HepG2 (cell line): ENCODE data around the gene HLA-DMB. TPM values are rescaled to one million over a fixed set of nuclear protein-coding genes. Genes with fewer than 3 reads are reported as not detected.

ENCODE experiments used
- ATAC-seq: fragments of 200-7000 bp; cut with Tn5 transposase; 3 replicates; pipeline ENCODE4 v1.9.1; 2020; ENCODE audit warnings: mild to moderate bottlenecking, moderate library complexity
- BruUV-seq: library from RNA; stranded (reverse); fragments of 400-500 nt; replicated peaks from 2 replicates; lab custom pipeline; 2021; lab: Mats Ljungman, UMichigan
- CTCF ChIA-PET: fragments of 300-600 bp; formaldehyde crosslinking; extraction: SDS; loops from one replicate; lab custom pipeline; 2021; ENCODE audit warnings: low total read pairs, inconsistent platforms, low intra/inter-chr PET ratio; lab: Yijun Ruan, JAX
- POLR2A ChIA-PET: fragments of 350-600 bp; sonication (Branson Sonifier 250); formaldehyde crosslinking; loops from one replicate; lab custom pipeline; 2020; ENCODE audit warnings: antibody characterized with exemption, inconsistent platforms; lab: Yijun Ruan, JAX
- DNase-seq: peaks from one replicate; pipeline ENCODE4 v3.0.0-alpha.2; 2015; ENCODE audit warnings: low spot score
- FAIRE-seq: peaks from 3 replicates; lab custom pipeline; 2011; peaks lifted over from hg19 to GRCh38; lab: Jason Lieb, UNC
- H2AFZ ChIP-seq: one replicate; pipeline ENCODE4 v1.6.1; 2011; ENCODE audit warnings: low read length, inconsistent platforms
- H3K27ac ChIP-seq: fragments of 300-600 bp; 3 replicates; pipeline ENCODE4 v1.8.0; 2011; ENCODE audit warnings: mixed run types, mild to moderate bottlenecking, mixed read lengths, low read length, inconsistent platforms; ENCODE audit not compliant: insufficient read depth; ENCODE audit errors: extremely low read length
- H3K27me3 ChIP-seq, 2 experiments: fragments of 200-600 bp in 1 of 2; 2 replicates in 1 of 2; 3 replicates in 1 of 2; pipeline versions ENCODE4 v1.6.0 to v1.8.0; 2011; ENCODE audit warnings: low read length in 2 of 2, mild to moderate bottlenecking in 2 of 2, moderate library complexity in 2 of 2, inconsistent platforms in 1 of 2; ENCODE audit not compliant: insufficient read depth in 2 of 2, control insufficient read depth in 1 of 2
- H3K36me3 ChIP-seq, 2 experiments: fragments of 200-600 bp in 1 of 2; replicated peaks in 1 of 2; 2 replicates in 1 of 2; 3 replicates in 1 of 2; pipeline versions ENCODE4 v1.5.1 to v1.8.0; 2011; ENCODE audit warnings: low read length in 2 of 2, inconsistent platforms in 1 of 2; ENCODE audit not compliant: insufficient read depth in 2 of 2, control insufficient read depth in 1 of 2
- H3K4me1 ChIP-seq: 2 replicates; pipeline ENCODE4 v1.5.1; 2012; ENCODE audit warnings: low read length, inconsistent platforms; ENCODE audit not compliant: insufficient read depth
- H3K4me2 ChIP-seq: 2 replicates; pipeline ENCODE4 v1.6.0; 2011; ENCODE audit warnings: low read depth, low read length, inconsistent platforms
- H3K4me3 ChIP-seq, 3 experiments: fragments of 200-600 bp in 1 of 3; sonication (generic), shearing (Covaris generic) in 1 of 3; replicated peaks in 1 of 3; 2 replicates each; pipeline ENCODE4 v1.5.1; 2011 to 2016; ENCODE audit warnings: low read length in 3 of 3, inconsistent platforms in 2 of 3, low read depth in 2 of 3, mild to moderate bottlenecking in 2 of 3, control low read depth in 1 of 3, mixed read lengths in 1 of 3; ENCODE audit not compliant: insufficient read depth in 1 of 3
- H3K79me2 ChIP-seq: one replicate; pipeline ENCODE4 v1.6.1; 2011; ENCODE audit warnings: low read length, inconsistent platforms; ENCODE audit not compliant: insufficient read depth
- H3K9ac ChIP-seq: 2 replicates; pipeline ENCODE4 v1.6.0; 2011; ENCODE audit warnings: mild to moderate bottlenecking, low read depth, low read length, inconsistent platforms; ENCODE audit not compliant: insufficient read depth
- H3K9me3 ChIP-seq: 2 replicates; pipeline ENCODE4 v1.5.1; 2012; ENCODE audit warnings: mild to moderate bottlenecking, low read length
- H4K20me1 ChIP-seq: 2 replicates; pipeline ENCODE4 v1.6.0; 2011; ENCODE audit warnings: inconsistent platforms, mild to moderate bottlenecking, low read length, moderate library complexity; ENCODE audit not compliant: insufficient read depth
- TSC22D2 ChIP-seq: sonication (generic); formaldehyde crosslinking; IDR thresholded peaks from 2 replicates; pipeline ENCODE4 v1.5.1; 2020; ENCODE audit warnings: missing genetic modification reagents, mild to moderate bottlenecking, borderline replicate concordance
- ZBTB7B ChIP-seq: sonication (generic); formaldehyde crosslinking; IDR thresholded peaks from 2 replicates; pipeline ENCODE4 v1.4.0; 2020; ENCODE audit warnings: missing genetic modification reagents
- ZNF280B ChIP-seq: sonication (generic); formaldehyde crosslinking; IDR thresholded peaks from 2 replicates; pipeline ENCODE4 v1.5.0; 2020; ENCODE audit warnings: missing genetic modification reagents, mild to moderate bottlenecking, borderline replicate concordance
- WGBS: methylation state at CpG from one replicate; pipeline ENCODE4 v1.1.6; 2017; ENCODE audit warnings: low lambda C conversion rate; 5-methylcytosine and 5-hydroxymethylcytosine counted together
- in situ Hi-C: cut with HindIII; loops from 2 replicates; pipeline ENCODE4 v1.10.0; 2017; ENCODE audit warnings: low pct_unique_long_range_greater_than_20kb; ENCODE audit not compliant: extremely low pct_ligation_motif_present
- intact Hi-C: fragments of 100-400 bp; cut with micrococcal nuclease; formaldehyde crosslinking; loops from one replicate; pipeline ENCODE4 v1.10.0; 2022; ENCODE audit not compliant: unreplicated experiment
- polyA plus RNA-seq, 8 experiments: library from polyadenylated mRNA; depleted of rRNA in 3 of 8; stranded (reverse) in 7 of 8; unstranded in 1 of 8; fragments of >200 nt; fragmentation: Illumina TruSeq in 4 of 8; extraction: Trizol in 4 of 8; gene quantifications; 2 replicates each; pipeline versions ENCODE4 v1.2.1 to v1.2.3, GENCODE V29; 2011 to 2016; ENCODE audit warnings: low read depth in 4 of 8, missing spikeins in 1 of 8, mixed read lengths in 1 of 8; ENCODE audit not compliant: insufficient read depth in 1 of 8
- total RNA-seq, 5 experiments: library from RNA; depleted of rRNA; stranded (reverse); fragments of >200 nt; fragmentation: Illumina TruSeq; extraction: Trizol; gene quantifications; 2 replicates each; pipeline ENCODE4 v1.2.3, GENCODE V29; 2016; ENCODE audit warnings: low read depth in 1 of 5
- TF ChIP-seq, protein P1 (sequence below): sonication (generic); formaldehyde crosslinking; IDR thresholded peaks from 2 replicates; pipeline ENCODE4 v1.4.0; 2020; ENCODE audit warnings: missing genetic modification reagents
- TF ChIP-seq, protein P2 (sequence below): sonication (generic); formaldehyde crosslinking; IDR thresholded peaks from 2 replicates; pipeline ENCODE4 v1.5.1; 2020; ENCODE audit warnings: mild to moderate bottlenecking, missing genetic modification reagents
- TF ChIP-seq, protein P3 (sequence below): sonication (generic); formaldehyde crosslinking; IDR thresholded peaks from 2 replicates; pipeline ENCODE4 v1.5.0; 2020; ENCODE audit warnings: mild to moderate bottlenecking, missing genetic modification reagents

HLA-DMB gene
- total and polyA plus RNA-seq, 2 of the 13 experiments (the other 11 are each of a cell fraction or from before 2014, with no cell fraction given), result not detected

DNA sequence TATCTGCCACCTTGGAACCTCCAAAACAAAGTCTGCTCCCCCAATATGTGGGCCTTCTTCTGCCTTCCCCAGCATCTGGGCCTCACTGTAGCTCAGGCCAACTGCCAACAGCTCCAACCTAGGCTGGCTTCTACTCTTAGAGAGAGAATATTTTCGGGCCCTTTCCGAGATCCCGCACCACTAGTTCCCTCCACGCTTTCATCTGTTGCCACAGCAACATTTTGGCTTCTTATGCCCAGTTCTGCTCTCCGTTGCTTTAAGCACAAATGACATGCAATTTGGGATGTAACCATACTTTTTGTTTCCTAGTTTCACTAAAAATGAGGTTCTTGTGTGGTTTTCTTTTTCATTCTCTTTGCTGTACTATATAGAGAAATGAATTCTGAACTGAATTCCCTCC, 53.2 kb downstream of the HLA-DMB start (continued):
- no peak for TF ChIP-seq ZNF280B (CRISPR knock-in tag)
- TF ChIP-seq, protein P1, sequence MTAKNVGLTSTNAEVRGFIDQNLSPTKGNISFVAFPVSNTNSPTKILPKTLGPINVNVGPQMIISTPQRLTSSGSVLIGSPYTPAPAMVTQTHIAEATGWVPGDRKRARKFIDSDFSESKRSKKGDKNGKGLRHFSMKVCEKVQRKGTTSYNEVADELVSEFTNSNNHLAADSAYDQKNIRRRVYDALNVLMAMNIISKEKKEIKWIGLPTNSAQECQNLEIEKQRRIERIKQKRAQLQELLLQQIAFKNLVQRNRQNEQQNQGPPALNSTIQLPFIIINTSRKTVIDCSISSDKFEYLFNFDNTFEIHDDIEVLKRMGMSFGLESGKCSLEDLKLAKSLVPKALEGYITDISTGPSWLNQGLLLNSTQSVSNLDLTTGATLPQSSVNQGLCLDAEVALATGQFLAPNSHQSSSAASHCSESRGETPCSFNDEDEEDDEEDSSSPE (CRISPR knock-in tag), result no peak

- TF ChIP-seq, protein P2, sequence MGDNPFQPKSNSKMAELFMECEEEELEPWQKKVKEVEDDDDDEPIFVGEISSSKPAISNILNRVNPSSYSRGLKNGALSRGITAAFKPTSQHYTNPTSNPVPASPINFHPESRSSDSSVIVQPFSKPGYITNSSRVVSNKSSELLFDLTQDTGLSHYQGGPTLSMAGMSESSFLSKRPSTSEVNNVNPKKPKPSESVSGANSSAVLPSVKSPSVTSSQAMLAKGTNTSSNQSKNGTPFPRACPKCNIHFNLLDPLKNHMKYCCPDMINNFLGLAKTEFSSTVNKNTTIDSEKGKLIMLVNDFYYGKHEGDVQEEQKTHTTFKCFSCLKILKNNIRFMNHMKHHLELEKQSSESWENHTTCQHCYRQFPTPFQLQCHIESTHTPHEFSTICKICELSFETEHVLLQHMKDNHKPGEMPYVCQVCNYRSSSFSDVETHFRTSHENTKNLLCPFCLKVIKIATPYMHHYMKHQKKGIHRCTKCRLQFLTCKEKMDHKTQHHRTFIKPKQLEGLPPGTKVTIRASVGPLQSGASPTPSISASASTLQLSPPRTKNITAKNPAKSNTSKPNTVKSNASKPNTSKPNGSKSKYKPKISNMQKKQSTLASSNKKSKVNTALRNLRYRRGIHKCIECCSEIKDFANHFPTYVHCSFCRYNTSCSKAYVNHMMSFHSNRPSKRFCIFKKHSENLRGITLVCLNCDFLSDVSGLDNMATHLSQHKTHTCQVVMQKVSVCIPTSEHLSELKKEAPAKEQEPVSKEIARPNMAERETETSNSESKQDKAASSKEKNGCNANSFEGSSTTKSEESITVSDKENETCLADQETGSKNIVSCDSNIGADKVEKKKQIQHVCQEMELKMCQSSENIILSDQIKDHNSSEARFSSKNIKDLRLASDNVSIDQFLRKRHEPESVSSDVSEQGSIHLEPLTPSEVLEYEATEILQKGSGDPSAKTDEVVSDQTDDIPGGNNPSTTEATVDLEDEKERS (CRISPR knock-in tag), result no peak
- no peak for TF ChIP-seq ZBTB7B (CRISPR knock-in tag)
- TF ChIP-seq, protein P3, sequence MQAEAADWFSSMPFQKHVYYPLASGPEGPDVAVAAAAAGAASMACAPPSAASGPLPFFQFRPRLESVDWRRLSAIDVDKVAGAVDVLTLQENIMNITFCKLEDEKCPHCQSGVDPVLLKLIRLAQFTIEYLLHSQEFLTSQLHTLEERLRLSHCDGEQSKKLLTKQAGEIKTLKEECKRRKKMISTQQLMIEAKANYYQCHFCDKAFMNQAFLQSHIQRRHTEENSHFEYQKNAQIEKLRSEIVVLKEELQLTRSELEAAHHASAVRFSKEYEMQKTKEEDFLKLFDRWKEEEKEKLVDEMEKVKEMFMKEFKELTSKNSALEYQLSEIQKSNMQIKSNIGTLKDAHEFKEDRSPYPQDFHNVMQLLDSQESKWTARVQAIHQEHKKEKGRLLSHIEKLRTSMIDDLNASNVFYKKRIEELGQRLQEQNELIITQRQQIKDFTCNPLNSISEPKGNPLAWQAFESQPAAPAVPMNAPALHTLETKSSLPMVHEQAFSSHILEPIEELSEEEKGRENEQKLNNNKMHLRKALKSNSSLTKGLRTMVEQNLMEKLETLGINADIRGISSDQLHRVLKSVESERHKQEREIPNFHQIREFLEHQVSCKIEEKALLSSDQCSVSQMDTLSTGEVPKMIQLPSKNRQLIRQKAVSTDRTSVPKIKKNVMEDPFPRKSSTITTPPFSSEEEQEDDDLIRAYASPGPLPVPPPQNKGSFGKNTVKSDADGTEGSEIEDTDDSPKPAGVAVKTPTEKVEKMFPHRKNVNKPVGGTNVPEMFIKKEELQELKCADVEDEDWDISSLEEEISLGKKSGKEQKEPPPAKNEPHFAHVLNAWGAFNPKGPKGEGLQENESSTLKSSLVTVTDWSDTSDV, result no peak
- no peak for TF ChIP-seq TSC22D2 (CRISPR knock-in tag)
- CTCF ChIA-PET, result interaction anchor here (0.9 to 3.8 kb wide), 4 partner anchors 11 to 98 kb away, joined by 3 to 48 read pairs (median 9); partner anchors contain the start of gene HLA-DMA
- H3K27me3 ChIP-seq, result peaks cover 0 to 31% of the 10 kb centered on the region in 2 experiments; a peak in 2 of 5 replicates
- H2AFZ ChIP-seq, result no peak overlapping the region
- no peak overlapping the region for H3K4me2 ChIP-seq
- 2% methylated on average over 3 of the region's 3 CpGs for WGBS
- no peaks in the 10 kb centered on the region for H3K79me2 ChIP-seq
- POLR2A ChIA-PET, result interaction anchor here (1.2 kb wide), 1 partner anchor 96 kb away, joined by 4 read pairs; no protein-coding TSS in a partner anchor
- BruUV-seq, result no TSS peak
- H3K4me1 ChIP-seq, result no peaks in the 10 kb centered on the region
- H3K9ac ChIP-seq, result no peak overlapping the region
- no peak for DNase-seq
- H3K27ac ChIP-seq, result no peak overlapping the region
- no peak for FAIRE-seq
- H3K9me3 ChIP-seq, result no peaks in the 10 kb centered on the region
- in situ Hi-C loops (loop anchor here (5.0 kb wide), 1 partner anchor 60 kb away; no protein-coding TSS in a partner anchor), intact Hi-C loops (loop anchor here (5.0 kb wide), 1 partner anchor 80 kb away; the partner anchor contains the start of gene BRD2)
- no peak for ATAC-seq
- no peak overlapping the region for H3K4me3 ChIP-seq
- no peaks in the 10 kb centered on the region for H4K20me1 ChIP-seq
- no peaks in the 10 kb centered on the region for H3K36me3 ChIP-seq
These were observed 54.0 kb downstream of the HLA-DMB start for GRCh38 chr6:32886681-32887383.
